GM12878 (cell line): ENCODE data around the gene CD40LG. TPM values are rescaled to one million over a fixed set of nuclear protein-coding genes. Genes with fewer than 3 reads are reported as not detected.

ENCODE experiments used
- ATAC-seq: fragments of 200-7000 bp; cut with Tn5 transposase; 3 replicates; pipeline ENCODE4 v1.9.1; 2020; ENCODE audit warnings: mild to moderate bottlenecking, moderate library complexity
- BruUV-seq: library from RNA; stranded (reverse); fragments of 400-500 nt; replicated peaks from 2 replicates; lab custom pipeline; 2021; lab: Mats Ljungman, UMichigan
- CTCF ChIA-PET: fragments of 300-600 bp; sonication (Branson Sonifier 250); formaldehyde crosslinking; extraction: SDS; loops from one replicate; lab custom pipeline; 2021; ENCODE audit warnings: inconsistent platforms; lab: Yijun Ruan, JAX
- POLR2A ChIA-PET: fragments of 350-600 bp; formaldehyde crosslinking; extraction: SDS; loops from one replicate; lab custom pipeline; 2021; ENCODE audit warnings: inconsistent platforms; lab: Charles Lee
- RAD21 ChIA-PET: fragments of 300-600 bp; sonication (Branson Sonifier 250); formaldehyde crosslinking; loops from one replicate; lab custom pipeline; 2023; ENCODE audit warnings: antibody characterized with exemption; ENCODE audit not compliant: unreplicated experiment; lab: Charles Lee
- SMC1A ChIA-PET: fragments of 300-600 bp; sonication (Branson Sonifier 250); formaldehyde crosslinking; loops from one replicate; lab custom pipeline; 2023; ENCODE audit not compliant: unreplicated experiment, uncharacterized antibody; lab: Charles Lee
- DNase-seq: peaks from one replicate; pipeline ENCODE4 v3.0.0-alpha.2; 2011; ENCODE audit warnings: low read depth, low spot score
- FAIRE-seq: peaks from 3 replicates; lab custom pipeline; 2011; peaks lifted over from hg19 to GRCh38; lab: Jason Lieb, UNC
- H2AFZ ChIP-seq: 2 replicates; pipeline ENCODE4 v1.6.0; 2011; ENCODE audit warnings: low read depth, low read length, control low read depth; ENCODE audit not compliant: control insufficient read depth
- H3K27ac ChIP-seq: 2 replicates; pipeline ENCODE4 v1.5.1; 2011; ENCODE audit warnings: control low read depth; ENCODE audit not compliant: control insufficient read depth, insufficient read depth
- H3K27me3 ChIP-seq, 2 experiments: replicated peaks in 1 of 2; 2 replicates each; pipeline versions ENCODE4 v1.6.0 to v1.6.1; 2011; ENCODE audit warnings: low read length in 1 of 2; ENCODE audit not compliant: control insufficient read depth in 2 of 2, insufficient read depth in 2 of 2
- H3K36me3 ChIP-seq, 2 experiments: 2 replicates each; pipeline ENCODE4 v1.5.1; 2011; ENCODE audit warnings: low read length in 1 of 2; ENCODE audit not compliant: control insufficient read depth in 2 of 2, insufficient read depth in 2 of 2
- H3K4me1 ChIP-seq: 2 replicates; pipeline ENCODE4 v1.6.1; 2011; ENCODE audit warnings: mild to moderate bottlenecking, low read length, moderate library complexity, mixed read lengths; ENCODE audit not compliant: control insufficient read depth, insufficient read depth
- H3K4me2 ChIP-seq: 2 replicates; pipeline ENCODE4 v1.6.0; 2011; ENCODE audit warnings: control low read depth; ENCODE audit not compliant: control insufficient read depth, insufficient read depth
- H3K4me3 ChIP-seq: fragments of 200-600 bp; sonication (generic); 2 replicates; pipeline ENCODE4 v1.5.1; 2016
- H3K79me2 ChIP-seq: 2 replicates; pipeline ENCODE4 v1.6.0; 2011; ENCODE audit warnings: low read length; ENCODE audit not compliant: control insufficient read depth, insufficient read depth
- H3K9ac ChIP-seq: 2 replicates; pipeline ENCODE4 v1.8.0; 2011; ENCODE audit warnings: low read length, control low read depth, mixed read lengths; ENCODE audit not compliant: control insufficient read depth, insufficient read depth
- H3K9me3 ChIP-seq: replicated peaks from 3 replicates; pipeline ENCODE4 v1.5.1; 2011; ENCODE audit warnings: mild to moderate bottlenecking, low read length; ENCODE audit not compliant: control insufficient read depth, insufficient read depth
- H4K20me1 ChIP-seq: 2 replicates; pipeline ENCODE4 v1.6.0; 2011; ENCODE audit not compliant: control insufficient read depth, insufficient read depth
- ATF7 ChIP-seq: fragments of 450-650 bp; IDR thresholded peaks from 2 replicates; pipeline ENCODE4 v1.6.1; 2016; ENCODE audit warnings: low read depth, mild to moderate bottlenecking
- BCLAF1 ChIP-seq: fragments of 450-650 bp; IDR thresholded peaks from 2 replicates; pipeline ENCODE4 v1.6.1; 2017; ENCODE audit warnings: antibody characterized with exemption, mild to moderate bottlenecking, moderate library complexity
- ELK1 ChIP-seq: IDR thresholded peaks from 2 replicates; pipeline ENCODE4 v1.6.1; 2012; ENCODE audit warnings: low read depth, low read length, improper control_type of control experiment
- EP300 ChIP-seq, 2 experiments: fragments of 150-350 bp in 1 of 2; IDR thresholded peaks; 2 replicates each; pipeline ENCODE4 v1.6.1; 2011 to 2012; ENCODE audit warnings: low read depth in 2 of 2, low read length in 2 of 2, borderline replicate concordance in 1 of 2, improper control_type of control experiment in 1 of 2, inconsistent platforms in 1 of 2; ENCODE audit not compliant: control insufficient read depth in 1 of 2
- ESRRA ChIP-seq: IDR thresholded peaks from 2 replicates; pipeline ENCODE4 v1.6.1; 2012; ENCODE audit warnings: mild to moderate bottlenecking, low read length, improper control_type of control experiment
- POLR2A ChIP-seq: IDR thresholded peaks from 2 replicates; pipeline ENCODE4 v1.6.1; 2011; ENCODE audit warnings: low read depth, mild to moderate bottlenecking, low read length
- YBX1 ChIP-seq: fragments of 450-650 bp; IDR thresholded peaks from 2 replicates; pipeline ENCODE4 v1.6.1; 2016; ENCODE audit warnings: antibody characterized with exemption
- ZNF384 ChIP-seq: IDR thresholded peaks from 2 replicates; pipeline ENCODE4 v1.6.1; 2012; ENCODE audit warnings: low read depth, mild to moderate bottlenecking, low read length, improper control_type of control experiment, borderline replicate concordance
- WGBS: methylation state at CpG from one replicate; pipeline ENCODE4 v1.1.6; 2016; ENCODE audit warnings: low lambda C conversion rate; ENCODE audit not compliant: insufficient replicate concordance, insufficient coverage; ENCODE audit errors: missing lambda C conversion rate; 5-methylcytosine and 5-hydroxymethylcytosine counted together
- in situ Hi-C: fragments of 300-500 bp; cut with MboI; formaldehyde crosslinking; loops from 9 replicates; pipeline ENCODE4 v1.14.3; 2018; ENCODE audit warnings: mixed read lengths
- intact Hi-C: fragments of 100-400 bp; cut with micrococcal nuclease; formaldehyde crosslinking; loops from one replicate; pipeline ENCODE4 v1.14.2; 2022; ENCODE audit not compliant: unreplicated experiment
- polyA plus RNA-seq, 11 experiments: library from polyadenylated mRNA; depleted of rRNA in 4 of 11; unstranded in 6 of 11; stranded (reverse) in 5 of 11; fragments of >200 nt; fragmentation: Nextera tagmentation in 4 of 11; fragmentation: Illumina TruSeq in 1 of 11; extraction: Ambion mirVana in 4 of 11; extraction: Trizol in 1 of 11; gene quantifications; 1 replicate in 1 of 11; 2 replicates in 10 of 11; pipeline versions ENCODE4 v1.2.1 to v1.2.3, GENCODE V29; 2011 to 2016; ENCODE audit warnings: inconsistent platforms in 2 of 11, missing spikeins in 2 of 11, low read depth in 1 of 11
- total RNA-seq, 4 experiments: library from RNA; depleted of rRNA in 3 of 4; stranded (reverse); fragments of >200 nt in 3 of 4; fragmentation: Illumina TruSeq in 1 of 4; extraction: Trizol in 1 of 4; gene quantifications; 2 replicates each; pipeline versions ENCODE4 v1.2.1 to v1.2.3, GENCODE V29; 2013 to 2021

Gene CD40LG
- total and polyA plus RNA-seq, 10 of the 15 experiments (the other 5 are each of a cell fraction or from before 2014, with no cell fraction given) = 0.04 to 0.21 (median 0.11) TPM; not detected in 6

GRCh38 chrX:136627409-136627808 is 20.5 kb upstream of the CD40LG start:
- no peak for TF ChIP-seq ESRRA
- TF ChIP-seq BCLAF1 = no peak
- no peak for TF ChIP-seq EP300 (IDR thresholded peaks at IDR 0.05; ENCODE audit: borderline replicate concordance in 1 of 2, control insufficient read depth in 1 of 2, low read depth in 2 of 2, low read length in 2 of 2)
- TF ChIP-seq ATF7 = no peak
- TF ChIP-seq YBX1 = no peak
- no peak for TF ChIP-seq POLR2A
- no peak for TF ChIP-seq ELK1
- no peak for TF ChIP-seq ZNF384
- BruUV-seq = no TSS peak
- Histone ChIP-seq H3K4me3 (no peak overlapping the region), H3K27ac (no peak overlapping the region), H4K20me1 (no peaks in the 10 kb centered on the region), H3K4me1 (peaks cover 10% of the 10 kb centered on the region), H3K9me3 (no peaks in the 10 kb centered on the region), H3K79me2 (no peaks in the 10 kb centered on the region), H3K27me3 (no peaks in the 10 kb centered on the region), H3K4me2 (peak overlapping the region; percentile 33; the same call in 1 of the 2 replicates), H3K36me3 (no peaks in the 10 kb centered on the region), H2AFZ (no peak overlapping the region), H3K9ac (no peak overlapping the region)
- CTCF ChIA-PET = interaction anchor here (1.3 kb wide), 1 partner anchor 8 kb away, joined by 4 read pairs; no protein-coding TSS in a partner anchor
- ATAC-seq (no peak), DNase-seq (no peak), FAIRE-seq (no peak)
- RAD21 ChIA-PET = no interaction called here
- POLR2A ChIA-PET = interaction anchor here (1.0 kb wide), 1 partner anchor 10 kb away, joined by 4 read pairs; no protein-coding TSS in a partner anchor
- in situ Hi-C loops (no loop called here), intact Hi-C loops (loop anchor here (5.0 kb wide), 1 partner anchor 45 kb away; no protein-coding TSS in a partner anchor)
- 64% methylated on average over 4 of the region's 4 CpGs for WGBS
- SMC1A ChIA-PET = interaction anchor here (3.7 kb wide), 1 partner anchor 9 kb away, joined by 24 read pairs; no protein-coding TSS in a partner anchor
